ENCODE data around the gene TMA7B. TPM values are rescaled to one million over a fixed set of nuclear protein-coding genes. Genes with fewer than 3 reads are reported as not detected.

TMA7B gene
- total RNA-seq, 1 donor = not detected

- no peak overlapping the region for H3K27ac ChIP-seq (ENCODE audit: low read depth, low read length)
- no peak overlapping the region for H3K4me2 ChIP-seq (ENCODE audit: insufficient read depth, low read length)
- H3K79me2 ChIP-seq (ENCODE audit: insufficient read depth, low read length) = no peaks in the 10 kb centered on the region
- H4K20me1 ChIP-seq (ENCODE audit: insufficient read depth, low read length) = no peaks in the 10 kb centered on the region
- no peaks in the 10 kb centered on the region for H3K9me3 ChIP-seq (ENCODE audit: low read depth, low read length)
- peaks cover 19% of the 10 kb centered on the region for H3K27me3 ChIP-seq (ENCODE audit: insufficient read depth, low read length)
- H3K36me3 ChIP-seq (ENCODE audit: insufficient read depth, low read length) = no peaks in the 10 kb centered on the region
- no peaks in the 10 kb centered on the region for H3K4me1 ChIP-seq (ENCODE audit: insufficient read depth, low read length)
- H3K4me3 ChIP-seq (ENCODE audit: insufficient read depth, low read length) = no peak overlapping the region
- no peak overlapping the region for H2AFZ ChIP-seq (ENCODE audit: low read length)
- TF ChIP-seq CTCF (IDR thresholded peaks at IDR 0.05; ENCODE audit: extremely low read depth, low read depth, low read length) = no peak
- DNase-seq (ENCODE audit: insufficient read length, low spot score, missing footprints) = no peak
Observed at GRCh38 chr22:39914584-39914983, 45.6 kb upstream of the TMA7B start.

- DNase-seq (ENCODE audit: insufficient read length, low spot score, missing footprints) = no peak
- H3K9me3 ChIP-seq (ENCODE audit: low read depth, low read length) = no peaks in the 10 kb centered on the region
- H3K4me1 ChIP-seq (ENCODE audit: insufficient read depth, low read length) = no peaks in the 10 kb centered on the region
- H2AFZ ChIP-seq (ENCODE audit: low read length) = no peak overlapping the region
- H3K79me2 ChIP-seq (ENCODE audit: insufficient read depth, low read length) = no peaks in the 10 kb centered on the region
- no peaks in the 10 kb centered on the region for H3K36me3 ChIP-seq (ENCODE audit: insufficient read depth, low read length)
- TF ChIP-seq CTCF (IDR thresholded peaks at IDR 0.05; ENCODE audit: extremely low read depth, low read depth, low read length) = no peak
- peaks cover 21% of the 10 kb centered on the region for H3K27me3 ChIP-seq (ENCODE audit: insufficient read depth, low read length)
- no peak overlapping the region for H3K4me3 ChIP-seq (ENCODE audit: insufficient read depth, low read length)
- H4K20me1 ChIP-seq (ENCODE audit: insufficient read depth, low read length) = no peaks in the 10 kb centered on the region
- H3K4me2 ChIP-seq (ENCODE audit: insufficient read depth, low read length) = no peak overlapping the region
- no peak overlapping the region for H3K27ac ChIP-seq (ENCODE audit: low read depth, low read length)
Observed at GRCh38 chr22:39915295-39915726, 44.9 kb upstream of the TMA7B start.

- Histone ChIP-seq H3K36me3 (ENCODE audit: insufficient read depth, low read length) (no peaks in the 10 kb centered on the region), H3K4me2 (ENCODE audit: insufficient read depth, low read length) (no peak overlapping the region), H3K9me3 (ENCODE audit: low read depth, low read length) (no peaks in the 10 kb centered on the region), H3K27me3 (ENCODE audit: insufficient read depth, low read length) (peaks cover 21% of the 10 kb centered on the region), H3K4me3 (ENCODE audit: insufficient read depth, low read length) (no peak overlapping the region), H2AFZ (ENCODE audit: low read length) (no peak overlapping the region), H3K27ac (ENCODE audit: low read depth, low read length) (no peak overlapping the region), H3K4me1 (ENCODE audit: insufficient read depth, low read length) (no peaks in the 10 kb centered on the region), H4K20me1 (ENCODE audit: insufficient read depth, low read length) (no peaks in the 10 kb centered on the region), H3K79me2 (ENCODE audit: insufficient read depth, low read length) (no peaks in the 10 kb centered on the region)
- DNase-seq (ENCODE audit: insufficient read length, low spot score, missing footprints) = no peak
- no peak for TF ChIP-seq CTCF (IDR thresholded peaks at IDR 0.05; ENCODE audit: extremely low read depth, low read depth, low read length)
Observed at GRCh38 chr22:39916496-39916895, 43.7 kb upstream of the TMA7B start.

GRCh38 chr22:39917197-39917643 lies 43.0 kb upstream of the TMA7B start:
- Histone ChIP-seq H3K36me3 (ENCODE audit: insufficient read depth, low read length) (no peaks in the 10 kb centered on the region), H3K9me3 (ENCODE audit: low read depth, low read length) (no peaks in the 10 kb centered on the region), H3K27ac (ENCODE audit: low read depth, low read length) (no peak overlapping the region), H4K20me1 (ENCODE audit: insufficient read depth, low read length) (no peaks in the 10 kb centered on the region), H2AFZ (ENCODE audit: low read length) (no peak overlapping the region), H3K4me2 (ENCODE audit: insufficient read depth, low read length) (no peak overlapping the region), H3K79me2 (ENCODE audit: insufficient read depth, low read length) (no peaks in the 10 kb centered on the region), H3K27me3 (ENCODE audit: insufficient read depth, low read length) (peaks cover 21% of the 10 kb centered on the region), H3K4me3 (ENCODE audit: insufficient read depth, low read length) (no peak overlapping the region), H3K4me1 (ENCODE audit: insufficient read depth, low read length) (no peaks in the 10 kb centered on the region)
- TF ChIP-seq CTCF (IDR thresholded peaks at IDR 0.05; ENCODE audit: extremely low read depth, low read depth, low read length) = no peak
- DNase-seq (ENCODE audit: insufficient read length, low spot score, missing footprints) = no peak

Measured in osteoblast (primary cell).